Esophagus muscularis mucosa (tissue), 4 donors: ENCODE results near the gene AAGAB. TPM values are rescaled to one million over a fixed set of nuclear protein-coding genes. Genes with fewer than 3 reads are reported as not detected.

ENCODE experiments used
- DNase-seq: peaks from one replicate; pipeline ENCODE4 v3.0.0-alpha.2; 2017; ENCODE audit errors: extremely low spot score
- H3K27ac ChIP-seq, 4 donors: fragments of 200-600 bp; sonication (generic); replicated peaks in 1 of 4; 1 replicate in 3 of 4; 2 replicates in 1 of 4; pipeline ENCODE4 v1.5.1; 2016 to 2019; ENCODE audit warnings: mild to moderate bottlenecking in 1 of 4
- H3K27me3 ChIP-seq, 4 donors: fragments of 200-600 bp; sonication (generic); one replicate each; pipeline versions ENCODE4 v1.5.1 to v1.6.0; 2016 to 2019
- H3K36me3 ChIP-seq, 4 donors: fragments of 200-600 bp; sonication (generic); one replicate each; pipeline ENCODE4 v1.5.1; 2016 to 2019
- H3K4me1 ChIP-seq, 4 donors: fragments of 200-600 bp; sonication (generic); one replicate each; pipeline ENCODE4 v1.5.1; 2016 to 2019
- H3K4me3 ChIP-seq, 4 donors: fragments of 200-600 bp; sonication (generic); 1 replicate in 2 of 4; 2 replicates in 2 of 4; pipeline ENCODE4 v1.5.1; 2016 to 2019; ENCODE audit warnings: mild to moderate bottlenecking in 4 of 4, moderate library complexity in 1 of 4
- H3K9me3 ChIP-seq, 4 donors: fragments of 200-600 bp; sonication (generic); 1 replicate in 3 of 4; 2 replicates in 1 of 4; pipeline ENCODE4 v1.5.1; 2016 to 2019
- CTCF ChIP-seq, 3 experiments: fragments of 200-600 bp in 2 of 3; fragments of 450-650 bp in 1 of 3; sonication (generic) in 2 of 3; IDR thresholded peaks; one replicate each; pipeline ENCODE4 v1.5.1; 2017 to 2019; ENCODE audit warnings: antibody characterized with exemption in 3 of 3, mild to moderate bottlenecking in 2 of 3, moderate library complexity in 1 of 3
- EP300 ChIP-seq: sonication (generic); formaldehyde crosslinking; IDR thresholded peaks from one replicate; pipeline ENCODE4 v1.6.1; 2017; ENCODE audit warnings: antibody characterized with exemption
- POLR2A ChIP-seq: fragments of 450-650 bp; IDR thresholded peaks from one replicate; pipeline ENCODE4 v1.6.1; 2017; ENCODE audit warnings: antibody characterized with exemption, moderate library complexity, mild to moderate bottlenecking, low read depth
- POLR2AphosphoS5 ChIP-seq, 2 donors: sonication (generic); formaldehyde crosslinking; IDR thresholded peaks; one replicate each; pipeline ENCODE4 v1.6.1; 2017; ENCODE audit warnings: antibody characterized with exemption in 2 of 2
- WGBS: methylation state at CpG from one replicate; pipeline ENCODE4 v1.1.5; 2018; 5-methylcytosine and 5-hydroxymethylcytosine counted together
- intact Hi-C: fragments of 100-400 bp; cut with DNase I; formaldehyde crosslinking; loops from one replicate; pipeline ENCODE4 v1.15.1; 2023
- total RNA-seq, 4 donors: library from RNA; depleted of rRNA; stranded (reverse); fragments of >200 nt; gene quantifications; one replicate each; pipeline versions ENCODE4 v1.1.0 to v1.2.1, GENCODE V29; 2016

Gene AAGAB
- total RNA-seq, 4 donors from 2014 or later: 21.3 to 37.8 (median 29.0) TPM

GRCh38 chr15:67276666-67277065, 22.2 kb upstream of the AAGAB start:
- H3K9me3 ChIP-seq: peaks cover 0 to 8% (median 0%) of the 10 kb centered on the region in 4 donors
- no peak for TF ChIP-seq POLR2A
- no peak for TF ChIP-seq EP300
- no peak for TF ChIP-seq CTCF (IDR thresholded peaks at IDR 0.05)
- TF ChIP-seq POLR2AphosphoS5 (IDR thresholded peaks at IDR 0.05): no peak
- no peaks in the 10 kb centered on the region for H3K4me1 ChIP-seq
- WGBS: 88% methylated on average over 1 of the region's 1 CpG
- no peak overlapping the region for H3K4me3 ChIP-seq
- no peak overlapping the region for H3K27ac ChIP-seq
- intact Hi-C loops: no loop called here
- DNase-seq: no peak
- H3K36me3 ChIP-seq: no peaks in the 10 kb centered on the region
- H3K27me3 ChIP-seq: no peaks in the 10 kb centered on the region

- Histone ChIP-seq H3K9me3 (peaks cover 0 to 8% (median 0%) of the 10 kb centered on the region in 4 donors), H3K4me3 (no peak overlapping the region), H3K27me3 (no peaks in the 10 kb centered on the region), H3K4me1 (no peaks in the 10 kb centered on the region), H3K27ac (no peak overlapping the region), H3K36me3 (no peaks in the 10 kb centered on the region)
- intact Hi-C loops: no loop called here
- WGBS: 96% methylated on average over 1 of the region's 1 CpG
- TF ChIP-seq POLR2A: no peak
- TF ChIP-seq EP300: no peak
- TF ChIP-seq POLR2AphosphoS5 (IDR thresholded peaks at IDR 0.05): no peak
- TF ChIP-seq CTCF (IDR thresholded peaks at IDR 0.05): no peak
- no peak for DNase-seq
Measured at GRCh38 chr15:67274236-67274635, 19.8 kb upstream of the AAGAB start.

- H3K27ac ChIP-seq: no peak overlapping the region
- 80% methylated on average over 9 of the region's 9 CpGs for WGBS
- H3K36me3 ChIP-seq: no peaks in the 10 kb centered on the region
- H3K4me1 ChIP-seq: no peaks in the 10 kb centered on the region
- H3K4me3 ChIP-seq: no peak overlapping the region
- no peak for DNase-seq
- H3K9me3 ChIP-seq: no peaks in the 10 kb centered on the region
- H3K27me3 ChIP-seq: no peaks in the 10 kb centered on the region
- TF ChIP-seq EP300: no peak
- intact Hi-C loops: no loop called here
Measured at GRCh38 chr15:67267951-67268941, 13.8 kb upstream of the AAGAB start.

- DNase-seq: no peak
- H3K27ac ChIP-seq: no peak overlapping the region
- intact Hi-C loops: no loop called here
- no peaks in the 10 kb centered on the region for H3K4me1 ChIP-seq
- H3K36me3 ChIP-seq: no peaks in the 10 kb centered on the region
- no peak overlapping the region for H3K4me3 ChIP-seq
- TF ChIP-seq CTCF (IDR thresholded peaks at IDR 0.05): no peak
- no peak for TF ChIP-seq POLR2A
- no peak for TF ChIP-seq EP300
- TF ChIP-seq POLR2AphosphoS5 (IDR thresholded peaks at IDR 0.05): no peak
- no peaks in the 10 kb centered on the region for H3K27me3 ChIP-seq
- no peaks in the 10 kb centered on the region for H3K9me3 ChIP-seq
- WGBS: 71% methylated on average over 3 of the region's 3 CpGs
Measured at GRCh38 chr15:67267440-67267839, 13.0 kb upstream of the AAGAB start.

GRCh38 chr15:67266870-67267269, 12.4 kb upstream of the AAGAB start:
- no peak for DNase-seq
- intact Hi-C loops: no loop called here
- 88% methylated on average over 6 of the region's 6 CpGs for WGBS
- TF ChIP-seq POLR2AphosphoS5 (IDR thresholded peaks at IDR 0.05) (no peak), POLR2A (no peak), EP300 (no peak)
- H3K36me3 ChIP-seq: no peaks in the 10 kb centered on the region
- H3K27ac ChIP-seq: no peak overlapping the region
- H3K4me3 ChIP-seq: no peak overlapping the region
- H3K4me1 ChIP-seq: no peaks in the 10 kb centered on the region
- no peaks in the 10 kb centered on the region for H3K27me3 ChIP-seq
- H3K9me3 ChIP-seq: no peaks in the 10 kb centered on the region
